ENCODE results near the gene MEIKIN. TPM values are rescaled to one million over a fixed set of nuclear protein-coding genes. Genes with fewer than 3 reads are reported as not detected.

Gene MEIKIN
- total RNA-seq, 5 donors from 2014 or later (not counting 1 experiment from before 2014, with no cell fraction given), result 0.22 to 1.6 (median 0.73) TPM; not detected in 1

GRCh38 chr5:131947445-131947844 lies 2.0 kb upstream of the MEIKIN start:
- ATAC-seq (replicated peaks in 1 of 4) (no peak), DNase-seq (no peak)
- Histone ChIP-seq H3K4me3 (ENCODE audit: control insufficient read depth in 1 of 2, extremely low read depth in 1 of 2, low read length in 1 of 2) (no peak overlapping the region), H3K27ac (ENCODE audit: low read length) (no peak overlapping the region), H3K4me1 (ENCODE audit: control insufficient read depth in 1 of 2, extremely low read depth in 1 of 2, insufficient read depth in 2 of 2, low read length in 2 of 2) (no peaks in the 10 kb centered on the region), H3K9me3 (no peaks in the 10 kb centered on the region), H3K27me3 (replicated peaks in 1 of 2; ENCODE audit: control insufficient read depth in 2 of 2, extremely low read depth in 1 of 2, insufficient read depth in 2 of 2, low read length in 1 of 2) (no peaks in the 10 kb centered on the region), H3K36me3 (ENCODE audit: control insufficient read depth in 2 of 2, extremely low read depth in 1 of 2, insufficient read depth in 1 of 2, low read length in 1 of 2) (no peaks in the 10 kb centered on the region)
- H3K27me3 Mint-ChIP-seq, result no peaks in the 10 kb centered on the region
- H3K4me1 Mint-ChIP-seq, result no peaks in the 10 kb centered on the region
- CTCF ChIA-PET, result no interaction called here
- no peak overlapping the region for H3K4me3 Mint-ChIP-seq
- no peak overlapping the region for H3K27ac Mint-ChIP-seq
- H3K9me3 Mint-ChIP-seq, result peaks cover 0 to 5% (median 0%) of the 10 kb centered on the region in 3 donors
- peaks cover 28% of the 10 kb centered on the region for H3K36me3 Mint-ChIP-seq
- POLR2A ChIA-PET, result no interaction called here
- no CpG with 5 or more reads among the region's 2 CpGs for whole genome bisulfite sequencing (ENCODE audit: insufficient coverage)

- Histone ChIP-seq H3K4me1 (ENCODE audit: control insufficient read depth in 1 of 2, extremely low read depth in 1 of 2, insufficient read depth in 2 of 2, low read length in 2 of 2) (no peaks in the 10 kb centered on the region), H3K27ac (ENCODE audit: low read length) (no peak overlapping the region), H3K4me3 (ENCODE audit: control insufficient read depth in 1 of 2, extremely low read depth in 1 of 2, low read length in 1 of 2) (no peak overlapping the region), H3K36me3 (ENCODE audit: control insufficient read depth in 2 of 2, extremely low read depth in 1 of 2, insufficient read depth in 1 of 2, low read length in 1 of 2) (no peaks in the 10 kb centered on the region), H3K27me3 (replicated peaks in 1 of 2; ENCODE audit: control insufficient read depth in 2 of 2, extremely low read depth in 1 of 2, insufficient read depth in 2 of 2, low read length in 1 of 2) (no peaks in the 10 kb centered on the region), H3K9me3 (no peaks in the 10 kb centered on the region)
- 93% methylated on average over 19 of the region's 37 CpGs for WGBS (ENCODE audit: insufficient coverage)
- ATAC-seq (replicated peaks in 1 of 4) (no peak), DNase-seq (no peak)
- H3K4me1 Mint-ChIP-seq, result no peaks in the 10 kb centered on the region
- H3K4me3 Mint-ChIP-seq, result no peak overlapping the region
- H3K9me3 Mint-ChIP-seq, result peaks cover 0 to 8% (median 0%) of the 10 kb centered on the region in 3 donors
- ChIA-PET POLR2A (no interaction called here), CTCF (no interaction called here)
- no peak overlapping the region for H3K27ac Mint-ChIP-seq
- H3K36me3 Mint-ChIP-seq, result peaks cover 34% of the 10 kb centered on the region
- H3K27me3 Mint-ChIP-seq, result no peaks in the 10 kb centered on the region
Observed at GRCh38 chr5:131944702-131945550, 537 bp downstream of the MEIKIN start.

- Histone ChIP-seq H3K36me3 (ENCODE audit: control insufficient read depth in 2 of 2, extremely low read depth in 1 of 2, insufficient read depth in 1 of 2, low read length in 1 of 2) (no peaks in the 10 kb centered on the region), H3K4me3 (ENCODE audit: control insufficient read depth in 1 of 2, extremely low read depth in 1 of 2, low read length in 1 of 2) (no peak overlapping the region), H3K27me3 (replicated peaks in 1 of 2; ENCODE audit: control insufficient read depth in 2 of 2, extremely low read depth in 1 of 2, insufficient read depth in 2 of 2, low read length in 1 of 2) (no peaks in the 10 kb centered on the region), H3K4me1 (ENCODE audit: control insufficient read depth in 1 of 2, extremely low read depth in 1 of 2, insufficient read depth in 2 of 2, low read length in 2 of 2) (no peaks in the 10 kb centered on the region), H3K27ac (ENCODE audit: low read length) (no peak overlapping the region), H3K9me3 (no peaks in the 10 kb centered on the region)
- Mint-ChIP-seq H3K4me3 (no peak overlapping the region), H3K4me1 (no peaks in the 10 kb centered on the region), H3K9me3 (peaks cover 0 to 5% (median 0%) of the 10 kb centered on the region in 3 donors), H3K27me3 (no peaks in the 10 kb centered on the region), H3K36me3 (peaks cover 28% of the 10 kb centered on the region), H3K27ac (no peak overlapping the region)
- ATAC-seq (replicated peaks in 1 of 4) (no peak), DNase-seq (no peak)
- POLR2A ChIA-PET, result interaction anchor here in 1 of 2 donors (0.6 kb wide), 1 partner anchor 262 kb away, joined by 7 read pairs; no protein-coding TSS in a partner anchor
- no CpG with 5 or more reads among the region's 2 CpGs for WGBS (ENCODE audit: insufficient coverage)
- CTCF ChIA-PET, result interaction anchor here in 1 of 2 donors (1.0 kb wide), 1 partner anchor 407 kb away, joined by 3 read pairs; no protein-coding TSS in a partner anchor
Observed at GRCh38 chr5:131943916-131944315, 1.5 kb downstream of the MEIKIN start.

- Mint-ChIP-seq H3K27ac (no peak overlapping the region), H3K9me3 (peaks cover 0 to 3% (median 0%) of the 10 kb centered on the region in 3 donors), H3K4me1 (no peaks in the 10 kb centered on the region), H3K4me3 (no peak overlapping the region), H3K36me3 (peaks cover 20% of the 10 kb centered on the region), H3K27me3 (no peaks in the 10 kb centered on the region)
- no peaks in the 10 kb centered on the region for H3K9me3 ChIP-seq
- no peaks in the 10 kb centered on the region for H3K4me1 ChIP-seq (ENCODE audit: control insufficient read depth in 1 of 2, extremely low read depth in 1 of 2, insufficient read depth in 2 of 2, low read length in 2 of 2)
- no peaks in the 10 kb centered on the region for H3K36me3 ChIP-seq (ENCODE audit: control insufficient read depth in 2 of 2, extremely low read depth in 1 of 2, insufficient read depth in 1 of 2, low read length in 1 of 2)
- CTCF ChIA-PET, result no interaction called here
- no peak for DNase-seq
- H3K27me3 ChIP-seq (replicated peaks in 1 of 2; ENCODE audit: control insufficient read depth in 2 of 2, extremely low read depth in 1 of 2, insufficient read depth in 2 of 2, low read length in 1 of 2), result no peaks in the 10 kb centered on the region
- POLR2A ChIA-PET, result no interaction called here
- no peak overlapping the region for H3K4me3 ChIP-seq (ENCODE audit: control insufficient read depth in 1 of 2, extremely low read depth in 1 of 2, low read length in 1 of 2)
- no peak for ATAC-seq (replicated peaks in 1 of 4)
- no peak overlapping the region for H3K27ac ChIP-seq (ENCODE audit: low read length)
Observed at GRCh38 chr5:131942016-131942415, 3.4 kb downstream of the MEIKIN start.

GRCh38 chr5:131939690-131940345 lies 5.6 kb downstream of the MEIKIN start:
- peaks cover 0 to 3% (median 0%) of the 10 kb centered on the region in 3 donors for H3K9me3 Mint-ChIP-seq
- no peaks in the 10 kb centered on the region for H3K4me1 Mint-ChIP-seq
- Histone ChIP-seq H3K4me1 (ENCODE audit: control insufficient read depth in 1 of 2, extremely low read depth in 1 of 2, insufficient read depth in 2 of 2, low read length in 2 of 2) (no peaks in the 10 kb centered on the region), H3K27ac (ENCODE audit: low read length) (no peak overlapping the region), H3K4me3 (ENCODE audit: control insufficient read depth in 1 of 2, extremely low read depth in 1 of 2, low read length in 1 of 2) (no peak overlapping the region), H3K9me3 (no peaks in the 10 kb centered on the region), H3K27me3 (replicated peaks in 1 of 2; ENCODE audit: control insufficient read depth in 2 of 2, extremely low read depth in 1 of 2, insufficient read depth in 2 of 2, low read length in 1 of 2) (no peaks in the 10 kb centered on the region), H3K36me3 (ENCODE audit: control insufficient read depth in 2 of 2, extremely low read depth in 1 of 2, insufficient read depth in 1 of 2, low read length in 1 of 2) (no peaks in the 10 kb centered on the region)
- POLR2A ChIA-PET, result interaction anchor here in 1 of 2 donors (0.6 kb wide), 1 partner anchor 1143 kb away, joined by 5 read pairs; no protein-coding TSS in a partner anchor
- ATAC-seq (replicated peaks in 1 of 4), result no peak
- peaks cover 15% of the 10 kb centered on the region for H3K36me3 Mint-ChIP-seq
- CTCF ChIA-PET, result no interaction called here
- H3K27me3 Mint-ChIP-seq, result no peaks in the 10 kb centered on the region
- H3K27ac Mint-ChIP-seq, result no peak overlapping the region
- DNase-seq, result no peak
- no CpG with 5 or more reads among the region's 3 CpGs for WGBS (ENCODE audit: insufficient coverage)
- no peak overlapping the region for H3K4me3 Mint-ChIP-seq

GRCh38 chr5:131932235-131932634 lies 13.2 kb downstream of the MEIKIN start:
- Histone ChIP-seq H3K4me1 (ENCODE audit: control insufficient read depth in 1 of 2, extremely low read depth in 1 of 2, insufficient read depth in 2 of 2, low read length in 2 of 2) (no peaks in the 10 kb centered on the region), H3K4me3 (ENCODE audit: control insufficient read depth in 1 of 2, extremely low read depth in 1 of 2, low read length in 1 of 2) (no peak overlapping the region), H3K27me3 (replicated peaks in 1 of 2; ENCODE audit: control insufficient read depth in 2 of 2, extremely low read depth in 1 of 2, insufficient read depth in 2 of 2, low read length in 1 of 2) (peaks cover 0 to 2% of the 10 kb centered on the region in 2 experiments), H3K9me3 (no peaks in the 10 kb centered on the region), H3K36me3 (ENCODE audit: control insufficient read depth in 2 of 2, extremely low read depth in 1 of 2, insufficient read depth in 1 of 2, low read length in 1 of 2) (no peaks in the 10 kb centered on the region), H3K27ac (ENCODE audit: low read length) (no peak overlapping the region)
- no peaks in the 10 kb centered on the region for H3K4me1 Mint-ChIP-seq
- peaks cover 0 to 1% of the 10 kb centered on the region in 2 donors for H3K27me3 Mint-ChIP-seq
- POLR2A ChIA-PET, result no interaction called here
- H3K4me3 Mint-ChIP-seq, result no peak overlapping the region
- ATAC-seq (replicated peaks in 1 of 4) (no peak), DNase-seq (no peak)
- H3K9me3 Mint-ChIP-seq, result peaks cover 16 to 41% (median 28%) of the 10 kb centered on the region in 3 donors
- WGBS (ENCODE audit: insufficient coverage), result no CpG with 5 or more reads among the region's 2 CpGs
- H3K27ac Mint-ChIP-seq, result no peak overlapping the region
- CTCF ChIA-PET, result no interaction called here
- H3K36me3 Mint-ChIP-seq, result peaks cover 31% of the 10 kb centered on the region
